GM19463 (cell line): Measurements from ENCODE around the gene IGDCC3.

Experiments
- ATAC-seq: cut with Tn5 transposase; IDR thresholded peaks from one replicate; pipeline ENCODE4 v1.9.1; 2021; ENCODE audit warnings: mild to moderate bottlenecking, moderate library complexity; ENCODE audit not compliant: unreplicated experiment

The IGDCC3 gene

DNA sequence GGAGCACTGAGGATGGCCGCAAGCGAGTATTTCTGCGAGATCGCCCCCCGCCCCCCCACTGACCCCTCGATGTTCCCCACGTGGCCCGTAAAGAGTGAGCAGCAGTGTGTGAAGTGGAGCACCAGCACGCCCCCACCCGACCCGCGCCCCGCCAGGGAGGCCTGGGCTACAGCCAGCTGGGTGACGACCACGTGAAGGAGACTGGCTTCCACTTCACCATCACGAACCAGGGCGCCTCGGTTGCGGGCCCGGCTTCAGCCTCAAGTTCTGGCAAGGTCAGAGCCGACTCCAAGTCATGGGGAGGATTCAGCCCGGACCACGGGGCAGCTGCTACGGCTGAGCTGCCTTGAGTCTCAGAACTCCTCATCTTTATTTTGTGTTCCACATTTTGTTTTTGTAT is 75.7 kb downstream of the IGDCC3 start:
- ATAC-seq = no peak

GRCh38 chr15:65300924-65301441 is 76.8 kb downstream of the IGDCC3 start:
- ATAC-seq = no peak

GRCh38 chr15:65298731-65299130 is 79.1 kb downstream of the IGDCC3 start:
- ATAC-seq = no peak

- ATAC-seq = no peak
Observed at GRCh38 chr15:65292938-65293518, 84.8 kb downstream of the IGDCC3 start.

DNA sequence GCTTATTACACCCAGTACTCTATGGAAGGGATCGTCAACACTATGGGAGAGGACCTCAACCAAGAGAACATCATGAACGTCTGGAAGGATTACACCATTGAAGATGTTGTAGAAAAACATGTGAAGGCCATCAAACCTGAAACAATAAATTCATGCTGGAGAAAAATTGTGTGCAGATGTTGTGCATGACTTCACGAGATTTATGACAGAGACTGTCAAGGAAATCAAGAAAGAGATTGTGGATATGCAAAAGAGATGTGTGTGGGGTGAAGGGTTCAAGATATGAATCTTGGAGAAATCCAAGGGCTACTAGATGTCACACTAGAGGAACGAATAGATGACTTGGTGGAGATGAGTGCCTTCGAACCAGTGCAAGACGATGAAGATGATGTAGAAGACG is 87.6 kb downstream of the IGDCC3 start:
- ATAC-seq = no peak

DNA sequence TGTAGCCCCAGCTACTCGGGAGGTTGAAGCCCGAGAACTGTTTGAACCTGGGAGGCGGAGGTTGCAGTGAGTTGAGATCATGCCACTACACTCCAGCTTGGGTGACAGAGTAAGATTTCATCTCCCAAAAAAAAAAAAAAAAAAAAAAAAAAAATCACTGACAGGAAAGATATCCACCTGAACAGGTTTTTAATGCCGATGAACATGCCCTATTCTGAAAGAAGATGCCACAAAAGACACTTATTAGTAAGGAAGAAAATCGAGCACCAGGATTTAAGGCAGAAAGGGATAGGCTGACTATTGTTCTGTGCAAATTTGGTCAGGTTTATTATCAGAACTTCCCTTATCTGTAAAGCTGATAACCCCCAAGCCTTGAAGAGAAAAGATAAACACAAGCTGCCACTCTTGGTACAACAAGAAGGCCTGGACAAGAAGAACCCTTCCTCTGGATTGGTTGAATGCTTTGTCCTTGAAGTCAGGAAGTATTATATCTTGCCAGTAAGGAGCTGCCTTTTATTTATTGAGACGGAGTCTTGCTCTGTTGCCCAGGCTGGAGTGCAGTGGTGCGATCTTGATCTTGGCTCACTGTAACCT is 88.4 kb downstream of the IGDCC3 start:
- no peak for ATAC-seq

DNA sequence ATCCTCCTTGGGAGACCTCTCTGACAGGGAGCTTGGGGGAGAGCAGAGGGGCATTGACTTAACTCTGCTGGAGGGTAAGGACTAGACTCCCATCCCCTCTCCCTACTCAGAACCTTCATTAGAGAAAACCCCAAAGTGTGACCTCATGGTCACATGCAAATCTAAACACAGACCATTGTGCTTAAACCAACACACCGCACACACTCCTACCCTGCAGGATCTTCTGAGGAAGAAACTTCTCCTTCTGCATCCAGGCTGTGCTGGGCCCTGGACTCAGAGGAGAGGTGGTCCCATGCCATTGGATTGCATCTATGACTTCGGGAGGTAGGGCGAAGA is 90.3 kb downstream of the IGDCC3 start:
- no peak for ATAC-seq

DNA sequence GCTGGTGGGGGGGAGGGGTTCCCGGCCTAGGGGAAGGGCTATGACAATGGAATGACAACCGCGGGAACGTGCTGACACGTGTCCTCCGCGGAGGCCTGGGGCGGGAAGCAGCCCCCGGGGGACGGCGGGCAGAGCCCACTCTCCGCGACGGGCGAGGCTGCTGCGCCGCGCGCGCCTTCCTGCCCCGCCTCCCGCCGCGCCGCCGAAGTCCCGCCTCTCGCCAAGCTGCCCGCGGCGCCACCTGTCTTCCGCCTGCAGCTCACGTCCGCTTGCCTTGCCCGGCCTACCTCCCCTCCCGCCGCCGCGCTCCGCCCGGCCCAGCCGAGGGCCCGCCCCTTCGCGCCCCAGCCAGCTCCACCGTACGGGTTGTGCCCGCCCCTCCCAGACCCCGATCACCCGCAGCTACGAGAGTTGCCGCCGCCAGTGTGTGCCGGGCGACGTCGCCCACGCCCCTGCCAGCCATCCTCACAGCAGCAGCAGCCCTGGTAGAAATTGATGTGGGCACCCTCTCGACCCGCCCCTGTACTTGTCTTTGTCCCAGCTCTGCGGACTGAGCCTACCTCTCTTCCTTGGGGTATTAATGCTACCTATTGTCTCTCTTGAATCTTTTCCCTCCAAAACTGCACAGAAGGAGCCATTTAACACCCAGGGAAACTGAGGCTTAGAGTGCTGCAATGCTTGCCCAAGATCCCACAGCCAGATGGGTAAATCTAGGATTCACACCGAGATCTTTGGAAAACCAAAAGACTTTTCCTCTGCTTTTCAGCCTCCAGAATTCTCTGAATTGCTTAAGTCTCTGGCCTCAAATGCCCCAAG is 90.9 kb downstream of the IGDCC3 start, which contains the start of gene PARP16:
Gene PARP16, minus strand, starts transcription at position 180 of the 816 bp plus-strand sequence. CDS start 457 bp downstream, outside the sequence.
- peak; percentile 95 for ATAC-seq

DNA sequence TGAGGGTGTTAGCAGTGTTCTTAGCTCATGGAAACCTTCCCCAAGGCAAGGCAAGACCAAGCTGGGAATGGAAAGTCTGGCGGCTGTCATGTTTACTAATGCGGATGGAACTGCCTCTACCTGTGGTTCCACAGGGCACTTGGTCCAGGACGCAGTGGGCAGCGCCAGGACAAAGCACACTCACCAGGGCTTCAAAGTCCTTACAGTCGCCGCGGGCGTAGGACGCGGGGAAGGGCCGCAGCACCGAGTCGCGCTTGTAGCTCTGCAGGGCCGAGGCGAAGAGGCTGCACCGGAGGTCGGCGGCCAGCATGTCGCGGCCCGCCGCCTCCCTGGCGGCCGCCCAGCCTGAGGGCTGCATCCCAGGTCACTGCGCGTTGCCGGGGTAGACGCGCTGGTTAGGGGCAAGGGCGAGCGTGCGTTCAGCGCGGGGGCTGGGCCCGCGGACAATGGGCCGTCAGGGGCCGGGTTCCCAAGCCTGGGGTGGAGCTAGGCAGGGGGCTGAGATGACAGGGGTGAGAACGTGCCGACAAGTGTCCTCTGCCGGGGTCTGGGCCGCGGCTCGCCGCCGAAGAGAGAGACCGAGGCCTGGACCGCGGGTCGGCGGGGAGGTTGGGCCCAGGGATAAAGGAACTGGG is 91.6 kb downstream of the IGDCC3 start:
- peak; percentile 17 for ATAC-seq

GRCh38 chr15:65285291-65286068 is 92.3 kb downstream of the IGDCC3 start:
- no peak for ATAC-seq

- no peak for ATAC-seq
Observed at GRCh38 chr15:65278480-65278879, 99.3 kb downstream of the IGDCC3 start.
